GM21723 (cell line): ENCODE measurements around the gene PLBD1.

Experiments
- ATAC-seq: cut with Tn5 transposase; IDR thresholded peaks from one replicate; pipeline ENCODE4 v1.9.1; 2021; ENCODE audit warnings: mild to moderate bottlenecking, moderate library complexity; ENCODE audit not compliant: unreplicated experiment

The PLBD1 gene

GRCh38 chr12:14567351-14568162 is at the start of gene PLBD1:
TSS of gene PLBD1 (minus strand) at chr12:14567883. CDS start at chr12:14567696, 187 bp downstream.
- ATAC-seq, result peak; percentile 62

- peak; percentile 58 for ATAC-seq
Measured at GRCh38 chr12:14614704-14615121, 47.0 kb upstream of the PLBD1 start.

- ATAC-seq, result peak; percentile 97
Measured at GRCh38 chr12:14613718-14614117, 46.0 kb upstream of the PLBD1 start.

- ATAC-seq, result no peak
Measured at GRCh38 chr12:14612898-14613445, 45.3 kb upstream of the PLBD1 start.

- no peak for ATAC-seq
Measured at GRCh38 chr12:14612250-14612649, 44.6 kb upstream of the PLBD1 start.

- no peak for ATAC-seq
Measured at GRCh38 chr12:14611640-14612203, 44.0 kb upstream of the PLBD1 start.

DNA sequence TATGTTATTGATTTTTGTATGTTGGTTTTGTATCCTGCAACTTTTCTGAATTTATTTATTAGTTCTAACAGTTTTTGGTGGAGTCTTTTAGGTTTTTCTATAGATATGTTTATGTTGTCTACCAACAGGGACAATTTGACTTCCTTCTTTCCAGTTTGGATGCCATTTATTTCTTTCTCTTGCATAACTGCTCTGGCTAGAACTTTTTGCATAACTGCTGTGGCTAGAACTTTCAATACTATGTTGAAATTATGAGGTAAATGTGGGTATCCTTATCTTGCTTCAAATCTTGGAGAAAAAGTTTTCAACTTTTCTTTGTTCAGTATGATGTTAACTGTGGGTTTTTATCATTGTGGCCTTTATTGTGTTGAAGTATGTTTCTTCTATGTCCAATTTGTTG is 39.9 kb upstream of the PLBD1 start:
- no peak for ATAC-seq

DNA sequence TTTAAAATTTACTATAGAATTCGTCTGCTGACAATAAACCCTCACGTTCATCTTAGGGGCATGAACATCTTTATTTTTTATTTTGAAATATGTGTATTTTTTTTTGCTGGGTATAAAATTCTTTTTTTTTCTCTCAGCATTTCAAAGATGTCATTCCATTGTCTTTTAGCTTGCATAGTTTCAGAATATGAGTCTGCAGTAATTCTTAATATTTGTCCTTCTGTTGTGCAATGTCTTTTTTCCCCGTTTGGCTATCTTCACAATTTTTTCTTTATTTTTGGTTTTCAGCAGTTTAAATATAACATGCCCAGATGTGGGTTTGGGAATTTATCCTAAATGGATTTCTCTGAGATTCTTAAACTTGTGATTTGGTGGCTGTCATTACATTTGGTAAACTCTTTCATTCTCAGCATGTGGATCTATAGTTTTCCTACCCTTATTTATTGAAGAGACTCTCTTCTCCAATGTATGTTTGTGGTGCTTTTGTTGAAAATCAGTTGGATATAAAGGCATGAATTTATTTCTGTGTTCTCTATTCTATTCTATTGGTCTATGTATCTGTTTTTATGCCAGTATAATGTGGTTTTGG is 37.8 kb upstream of the PLBD1 start:
- no peak for ATAC-seq

DNA sequence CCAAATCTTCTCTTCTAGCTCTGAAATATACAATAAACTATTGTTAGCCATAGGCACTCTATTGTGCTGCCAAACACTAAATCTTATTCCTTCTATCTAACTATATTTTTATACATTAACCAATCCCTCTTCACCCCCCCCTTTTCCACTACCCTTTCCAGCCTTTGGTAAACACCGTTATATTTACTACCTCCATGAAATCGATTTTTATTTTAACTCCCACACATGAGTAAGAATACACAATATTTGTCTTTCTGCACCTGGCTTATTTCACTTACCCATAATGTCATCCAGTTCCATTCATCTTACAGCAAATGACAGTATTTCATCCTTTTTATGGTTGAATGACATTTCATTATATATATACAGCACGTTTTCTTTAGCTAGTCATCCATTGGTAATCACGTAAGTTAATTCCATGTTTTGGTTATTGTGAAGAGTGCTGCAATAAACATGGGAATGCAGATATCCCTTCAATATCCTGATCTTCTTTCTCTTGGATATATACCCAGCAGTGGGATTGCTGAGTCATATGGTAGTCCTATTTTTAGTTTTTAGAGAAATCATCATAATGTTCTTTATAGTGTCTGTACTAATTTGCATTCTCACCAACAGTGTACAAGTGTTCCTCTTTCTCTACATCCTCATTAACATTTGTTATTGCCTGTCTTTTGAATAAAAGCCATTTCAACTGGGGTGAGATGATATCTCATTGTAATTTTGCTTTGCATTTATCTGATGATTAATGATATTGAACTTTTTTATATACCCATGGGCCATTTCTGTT is 34.2 kb upstream of the PLBD1 start:
- ATAC-seq, result no peak

DNA sequence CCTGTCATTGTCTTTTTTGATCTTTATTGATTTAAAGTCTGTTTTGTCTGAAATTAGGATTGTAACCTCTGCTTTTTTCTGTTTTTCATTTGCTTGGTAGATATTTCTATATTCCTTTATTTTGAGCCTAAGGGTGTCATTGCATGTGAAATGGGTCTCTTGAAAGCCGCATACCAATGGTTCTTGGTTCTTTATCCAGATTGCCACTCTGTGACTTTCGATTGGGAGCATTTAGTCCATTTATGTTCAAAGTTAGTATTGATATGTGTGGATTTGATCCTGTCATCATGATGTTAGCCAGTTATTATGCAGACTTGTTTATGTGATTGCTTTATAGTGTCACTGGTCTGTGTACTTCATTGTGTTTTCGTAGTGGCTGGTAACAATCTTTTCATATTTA is 29.8 kb upstream of the PLBD1 start:
- ATAC-seq, result no peak

GRCh38 chr12:14591719-14592118 is 24.0 kb upstream of the PLBD1 start:
- no peak for ATAC-seq

DNA sequence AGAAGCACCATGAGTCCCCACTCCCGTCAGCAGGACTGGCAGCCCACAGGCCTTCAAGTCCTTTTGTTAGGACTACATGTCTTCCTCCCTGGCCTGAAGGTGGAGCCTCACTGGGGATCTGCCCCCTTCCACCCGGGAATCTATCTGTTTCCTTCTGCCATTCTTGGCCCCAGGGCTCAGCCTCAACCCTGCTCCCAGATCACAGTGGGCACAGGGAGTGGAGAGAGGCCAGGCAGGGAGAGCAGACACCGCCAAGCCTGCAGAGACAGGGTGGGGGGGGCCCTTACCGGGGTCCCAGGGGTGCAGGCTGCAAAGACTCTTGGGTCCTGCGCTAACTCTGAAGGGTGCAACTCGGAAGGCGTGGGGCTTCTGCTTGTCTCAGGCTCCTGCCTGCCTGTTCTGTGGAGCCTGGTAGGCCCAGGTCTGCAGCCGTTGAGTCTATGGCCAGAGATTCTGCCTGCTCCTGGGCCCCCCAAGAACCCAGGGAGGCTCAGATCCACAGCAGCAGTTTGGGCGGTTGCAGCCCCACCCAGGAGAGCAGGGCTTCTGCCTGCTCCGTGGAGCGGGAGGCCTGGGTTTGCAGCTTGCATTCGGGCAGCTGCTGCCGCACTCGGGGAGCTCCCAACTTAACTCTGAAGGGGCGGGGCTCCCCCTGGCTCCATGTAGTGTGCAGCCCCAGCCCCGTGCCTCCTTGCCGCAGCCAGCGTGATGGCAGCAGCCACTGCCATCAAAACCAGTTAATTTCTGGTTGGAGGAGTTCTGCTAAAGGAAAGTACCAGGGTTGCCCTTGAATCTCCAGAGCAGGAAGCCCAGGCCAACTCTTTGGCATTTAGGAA is 21.7 kb upstream of the PLBD1 start:
- ATAC-seq, result no peak

DNA sequence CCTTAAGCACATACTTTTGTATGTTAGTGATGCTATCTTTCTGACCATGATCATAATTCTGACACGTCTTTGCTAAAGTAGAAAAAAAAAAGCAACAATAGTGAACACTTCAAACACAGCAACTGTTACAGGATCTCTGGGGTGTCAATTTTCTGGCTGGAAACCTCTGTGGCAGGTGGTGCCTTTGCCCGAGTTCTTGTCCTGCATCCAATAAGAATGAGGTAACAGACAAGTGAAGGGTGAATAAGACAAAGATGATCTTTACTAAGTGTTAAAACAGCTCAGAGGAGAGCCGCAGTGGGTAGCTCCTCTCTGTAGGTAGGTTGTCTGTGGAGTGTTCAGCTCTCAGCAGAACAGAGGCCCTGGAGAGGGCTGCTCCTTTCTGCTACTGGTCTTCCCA is 20.9 kb upstream of the PLBD1 start:
- no peak for ATAC-seq

DNA sequence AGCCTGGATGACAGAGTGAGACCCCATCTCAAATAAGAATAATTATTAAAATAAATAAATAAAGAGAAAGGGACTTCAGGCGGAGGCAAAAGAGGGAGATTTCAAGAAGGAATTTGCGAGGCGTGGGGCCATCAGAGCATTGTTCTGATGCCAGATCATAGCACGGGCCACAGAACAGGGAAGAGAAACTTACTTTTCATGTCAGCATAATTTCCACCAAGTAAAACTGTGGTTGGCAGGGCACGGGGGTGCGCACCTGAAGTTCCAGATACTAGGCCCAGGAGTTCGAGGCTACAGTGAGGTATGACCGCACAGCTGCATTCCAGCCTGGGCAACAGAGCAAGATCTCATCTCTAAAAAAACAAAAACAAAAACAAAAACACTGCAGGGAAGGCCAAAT is 11.0 kb upstream of the PLBD1 start:
- ATAC-seq, result no peak

- peak; percentile 84 for ATAC-seq
Measured at GRCh38 chr12:14577344-14577743, 9.7 kb upstream of the PLBD1 start.

DNA sequence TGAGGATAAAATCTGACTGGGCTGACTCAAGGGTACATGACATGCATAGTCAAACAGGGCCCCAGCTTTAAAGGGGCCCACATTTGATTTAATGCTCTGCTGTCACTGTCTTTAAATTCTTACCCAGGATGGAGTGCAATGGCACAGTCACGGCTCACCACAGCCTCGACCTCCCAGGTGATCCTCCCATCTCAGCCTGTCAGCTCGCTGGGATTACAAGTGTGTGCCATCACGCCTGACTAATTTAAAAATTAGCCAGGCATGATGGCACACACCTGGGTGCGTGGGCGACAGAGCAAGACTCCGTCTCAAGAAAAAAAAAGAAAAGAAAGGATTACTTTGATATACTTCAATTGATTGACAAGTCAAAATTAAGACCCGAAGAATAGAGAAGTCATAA is 9.2 kb upstream of the PLBD1 start:
- peak; percentile 28 for ATAC-seq

DNA sequence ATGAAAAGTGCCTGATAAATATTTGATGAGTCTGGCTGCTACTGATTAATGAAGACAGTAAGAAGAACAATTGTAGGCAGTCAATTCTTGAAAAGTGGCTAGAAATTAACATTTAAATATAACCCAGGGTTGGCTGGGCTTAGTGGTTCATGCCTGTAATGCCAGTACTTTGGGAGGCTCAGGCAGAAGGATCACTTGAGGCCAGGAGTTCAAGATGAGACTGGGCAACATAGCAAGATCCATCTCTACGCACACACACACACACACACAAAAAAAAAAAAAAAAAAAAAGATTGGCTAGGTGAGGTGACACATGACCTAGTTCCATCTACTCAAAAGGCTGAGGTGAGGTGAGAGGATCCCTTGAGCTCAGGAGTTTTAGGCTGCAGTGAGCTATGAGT is 7.9 kb upstream of the PLBD1 start:
- ATAC-seq, result no peak

- no peak for ATAC-seq
Measured at GRCh38 chr12:14573118-14573517, 5.4 kb upstream of the PLBD1 start.

- ATAC-seq, result no peak
Measured at GRCh38 chr12:14572401-14572800, 4.7 kb upstream of the PLBD1 start.

DNA sequence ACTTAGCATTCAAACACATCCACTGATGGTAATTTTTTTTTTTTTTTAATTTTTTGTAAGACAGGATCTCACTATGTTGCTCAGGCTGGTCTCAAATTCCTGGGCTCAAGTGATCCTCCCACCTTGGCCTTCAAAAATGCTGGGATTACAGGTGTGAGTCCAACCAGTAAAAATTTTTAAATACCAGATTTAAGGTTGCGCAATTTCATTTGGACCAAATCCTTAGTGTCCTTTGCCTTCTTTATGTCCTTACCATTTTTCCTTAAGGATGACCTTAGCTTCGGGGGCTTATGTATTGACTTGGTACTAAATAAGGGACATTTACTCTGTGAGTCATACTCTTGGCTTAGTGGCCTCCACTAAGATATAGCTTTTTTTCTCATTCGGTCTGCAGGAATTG is 4.1 kb upstream of the PLBD1 start:
- no peak for ATAC-seq
